ENCODE data around the gene RUNX2. TPM values are rescaled to one million over a fixed set of nuclear protein-coding genes. Genes with fewer than 3 reads are reported as not detected.

RUNX2 gene
- total RNA-seq, 2 donors from 2014 or later: 30.8 to 33.7 TPM

GRCh38 chr6:45427726-45428125 lies 99.6 kb downstream of the RUNX2 start:
- peak overlapping the region; percentile 84 for H3K27ac Mint-ChIP-seq

GRCh38 chr6:45428727-45429126 lies 100.6 kb downstream of the RUNX2 start:
- H3K4me3 Mint-ChIP-seq: peak overlapping the region; percentile 92
- H3K27ac Mint-ChIP-seq: peak overlapping the region; percentile 84
- no peaks in the 10 kb centered on the region for H3K9me3 Mint-ChIP-seq
- H3K36me3 Mint-ChIP-seq (ENCODE audit: low read depth): peaks cover 65% of the 10 kb centered on the region
- H3K27me3 Mint-ChIP-seq: no peaks in the 10 kb centered on the region
- no peak for ATAC-seq (replicated peaks)
- peaks cover 29% of the 10 kb centered on the region for H3K4me1 Mint-ChIP-seq

More at GRCh38 chr6:45427726-45428125, 99.6 kb downstream of the RUNX2 start:
- Mint-ChIP-seq H3K9me3 (no peaks in the 10 kb centered on the region), H3K4me3 (peak overlapping the region; percentile 92), H3K4me1 (peaks cover 29% of the 10 kb centered on the region), H3K27me3 (no peaks in the 10 kb centered on the region), H3K36me3 (ENCODE audit: low read depth) (peaks cover 63% of the 10 kb centered on the region)
- no peak for ATAC-seq (replicated peaks)

DNA sequence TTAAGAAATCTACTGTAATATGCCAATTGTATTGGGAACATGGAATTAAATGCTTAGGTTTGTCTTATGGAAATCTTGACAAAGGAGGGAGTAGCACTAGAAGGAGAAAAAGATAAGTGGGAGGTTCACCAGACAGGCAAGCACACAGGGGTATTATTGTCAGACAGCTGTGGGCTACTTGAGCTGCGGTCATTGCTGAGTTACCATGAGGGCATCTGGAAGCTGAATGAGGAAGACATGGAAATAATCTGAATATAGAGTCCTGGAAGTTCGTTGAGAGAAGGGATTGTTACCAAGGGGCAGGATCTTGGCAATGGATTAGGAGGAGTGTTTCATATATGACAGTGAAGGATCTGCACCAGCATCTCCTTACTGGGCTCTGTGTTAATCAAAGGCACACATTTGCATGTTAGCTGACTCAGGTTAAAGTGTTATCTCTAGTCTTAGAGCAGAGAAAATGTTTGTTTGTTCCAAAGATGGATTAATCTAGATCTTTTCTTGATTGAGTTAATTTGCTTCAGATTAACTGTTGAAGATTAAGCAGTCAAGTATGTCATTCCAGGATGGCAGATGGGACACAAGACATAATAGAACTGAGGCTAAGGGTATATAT lies 102.6 kb downstream of the RUNX2 start:
- Mint-ChIP-seq H3K4me3 (peak overlapping the region; percentile 92), H3K27me3 (no peaks in the 10 kb centered on the region), H3K36me3 (ENCODE audit: low read depth) (peaks cover 70% of the 10 kb centered on the region), H3K27ac (peak overlapping the region; percentile 91), H3K4me1 (peaks cover 39% of the 10 kb centered on the region), H3K9me3 (no peaks in the 10 kb centered on the region)
- peak; percentile 34 for ATAC-seq (replicated peaks)

DNA sequence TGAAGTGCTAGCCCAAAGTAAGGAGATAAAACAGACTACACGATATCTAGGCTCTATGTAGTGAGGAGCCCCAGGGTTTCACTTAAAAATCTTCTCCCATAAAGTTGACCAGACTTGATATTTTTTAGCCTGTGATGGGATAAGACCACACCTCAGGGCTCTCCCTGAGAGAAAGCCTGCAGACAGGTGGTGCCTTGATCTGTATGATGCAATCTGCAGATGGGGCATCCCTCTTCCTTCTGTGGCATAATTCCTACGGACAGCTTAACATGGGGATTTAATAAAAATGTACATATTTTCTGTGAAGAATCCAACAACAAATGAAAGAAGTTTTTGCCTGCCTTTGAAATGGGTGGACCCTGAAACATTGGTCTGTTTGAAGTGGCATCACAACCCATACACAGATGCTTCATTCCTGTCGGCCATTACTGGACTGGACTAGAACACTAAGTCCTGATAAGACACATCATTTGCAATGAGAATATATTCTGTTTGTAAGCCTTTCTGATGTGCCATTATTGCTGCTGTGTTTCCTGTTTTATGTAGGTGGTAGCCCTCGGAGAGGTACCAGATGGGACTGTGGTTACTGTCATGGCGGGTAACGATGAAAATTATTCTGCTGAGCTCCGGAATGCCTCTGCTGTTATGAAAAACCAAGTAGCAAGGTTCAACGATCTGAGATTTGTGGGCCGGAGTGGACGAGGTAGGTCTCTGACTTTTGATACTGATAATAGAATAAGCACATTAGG lies 103.4 kb downstream of the RUNX2 start:
- ATAC-seq (replicated peaks): peak; percentile 31
- H3K4me1 Mint-ChIP-seq: peaks cover 44% of the 10 kb centered on the region

DNA sequence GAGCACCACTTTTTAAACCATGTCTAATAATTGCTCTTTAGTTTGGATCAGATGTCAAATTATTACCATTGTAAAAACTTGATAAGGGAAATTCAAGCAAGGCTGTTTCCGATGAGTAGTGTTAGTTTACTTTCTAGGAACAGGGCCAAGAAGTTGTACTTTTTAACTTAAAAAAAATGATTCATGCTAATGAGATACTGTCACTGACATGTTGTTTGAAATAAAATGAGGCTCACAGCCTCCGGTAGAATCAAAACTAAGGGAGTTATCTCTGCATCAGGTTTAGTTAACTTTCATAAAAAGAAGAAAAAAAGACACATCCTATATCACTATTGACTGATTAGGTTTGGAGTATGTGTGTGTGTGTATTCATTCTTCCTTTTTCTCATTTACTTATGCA lies 104.8 kb downstream of the RUNX2 start:
- Mint-ChIP-seq H3K36me3 (ENCODE audit: low read depth) (peaks cover 87% of the 10 kb centered on the region), H3K4me1 (peaks cover 59% of the 10 kb centered on the region), H3K27ac (peak overlapping the region; percentile 91), H3K4me3 (peak overlapping the region; percentile 92), H3K9me3 (no peaks in the 10 kb centered on the region), H3K27me3 (no peaks in the 10 kb centered on the region)
- ATAC-seq (replicated peaks): peak; percentile 19

More for the DNA sequence above, 103.4 kb downstream of the RUNX2 start:
- Mint-ChIP-seq H3K9me3 (no peaks in the 10 kb centered on the region), H3K36me3 (ENCODE audit: low read depth) (peaks cover 77% of the 10 kb centered on the region), H3K27me3 (no peaks in the 10 kb centered on the region), H3K4me3 (peak overlapping the region; percentile 92), H3K27ac (peak overlapping the region; percentile 91)

GRCh38 chr6:45433533-45434380 lies 105.6 kb downstream of the RUNX2 start:
- no peak for ATAC-seq (replicated peaks)

DNA sequence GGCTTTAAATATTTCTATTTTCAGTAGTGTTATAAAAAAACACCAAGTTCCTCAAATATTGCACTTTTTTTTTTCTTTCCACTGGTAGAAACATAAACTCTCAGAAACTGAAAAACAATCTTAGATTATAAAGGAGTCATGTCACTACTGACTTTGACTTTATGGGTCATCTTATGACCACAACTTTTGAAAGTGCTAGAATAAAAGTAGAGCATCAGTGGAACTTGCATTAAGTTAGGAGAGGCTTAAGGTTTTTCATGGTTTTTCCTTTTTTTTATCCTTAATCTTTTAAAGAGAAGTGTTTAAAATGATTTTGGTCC lies 106.2 kb downstream of the RUNX2 start:
- Mint-ChIP-seq H3K27me3 (no peaks in the 10 kb centered on the region), H3K4me3 (peak overlapping the region; percentile 92), H3K27ac (peak overlapping the region; percentile 97), H3K36me3 (ENCODE audit: low read depth) (peaks cover 87% of the 10 kb centered on the region), H3K9me3 (no peaks in the 10 kb centered on the region), H3K4me1 (peaks cover 57% of the 10 kb centered on the region)
- peak; percentile 44 for ATAC-seq (replicated peaks)

More at GRCh38 chr6:45433533-45434380, 105.6 kb downstream of the RUNX2 start:
- Mint-ChIP-seq H3K4me1 (peaks cover 58% of the 10 kb centered on the region), H3K36me3 (ENCODE audit: low read depth) (peaks cover 87% of the 10 kb centered on the region), H3K4me3 (peak overlapping the region; percentile 92), H3K27me3 (no peaks in the 10 kb centered on the region), H3K9me3 (no peaks in the 10 kb centered on the region), H3K27ac (peak overlapping the region; percentile 97)

- Mint-ChIP-seq H3K4me3 (peak overlapping the region; percentile 92), H3K4me1 (peaks cover 60% of the 10 kb centered on the region), H3K9me3 (no peaks in the 10 kb centered on the region), H3K36me3 (ENCODE audit: low read depth) (peaks cover 98% of the 10 kb centered on the region), H3K27me3 (no peaks in the 10 kb centered on the region), H3K27ac (peak overlapping the region; percentile 97)
- ATAC-seq (replicated peaks): peak; percentile 88
Measured at GRCh38 chr6:45436544-45437438, 108.7 kb downstream of the RUNX2 start.

DNA sequence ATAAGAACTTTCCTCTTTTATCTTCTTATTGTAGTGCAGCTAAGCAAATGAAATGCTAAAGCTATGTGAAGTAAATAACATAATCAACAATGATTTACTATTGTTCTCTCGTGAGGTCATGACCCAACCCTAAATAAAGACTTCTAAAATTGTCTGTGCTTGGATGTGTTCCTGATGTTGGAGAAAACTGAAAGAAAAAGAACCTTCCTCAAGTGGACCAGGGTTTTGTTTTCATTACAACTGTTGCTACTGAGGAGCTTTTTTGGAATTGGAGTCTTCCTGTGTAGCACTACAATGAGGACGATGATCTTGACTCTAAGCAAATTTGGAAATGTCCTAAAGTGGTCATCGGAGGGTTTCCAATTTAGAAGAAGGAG lies 109.3 kb downstream of the RUNX2 start:
- Mint-ChIP-seq H3K9me3 (no peaks in the 10 kb centered on the region), H3K27ac (peak overlapping the region; percentile 97), H3K36me3 (ENCODE audit: low read depth) (peaks cover 98% of the 10 kb centered on the region), H3K4me3 (peak overlapping the region; percentile 92), H3K4me1 (peaks cover 64% of the 10 kb centered on the region), H3K27me3 (no peaks in the 10 kb centered on the region)
- no peak for ATAC-seq (replicated peaks)

GRCh38 chr6:45438151-45438550 lies 110.0 kb downstream of the RUNX2 start:
- peak overlapping the region; percentile 92 for H3K4me3 Mint-ChIP-seq
- H3K27me3 Mint-ChIP-seq: no peaks in the 10 kb centered on the region
- no peak for ATAC-seq (replicated peaks)
- peaks cover 65% of the 10 kb centered on the region for H3K4me1 Mint-ChIP-seq
- H3K36me3 Mint-ChIP-seq (ENCODE audit: low read depth): peaks cover 98% of the 10 kb centered on the region
- H3K27ac Mint-ChIP-seq: peak overlapping the region; percentile 97
- no peaks in the 10 kb centered on the region for H3K9me3 Mint-ChIP-seq

DNA sequence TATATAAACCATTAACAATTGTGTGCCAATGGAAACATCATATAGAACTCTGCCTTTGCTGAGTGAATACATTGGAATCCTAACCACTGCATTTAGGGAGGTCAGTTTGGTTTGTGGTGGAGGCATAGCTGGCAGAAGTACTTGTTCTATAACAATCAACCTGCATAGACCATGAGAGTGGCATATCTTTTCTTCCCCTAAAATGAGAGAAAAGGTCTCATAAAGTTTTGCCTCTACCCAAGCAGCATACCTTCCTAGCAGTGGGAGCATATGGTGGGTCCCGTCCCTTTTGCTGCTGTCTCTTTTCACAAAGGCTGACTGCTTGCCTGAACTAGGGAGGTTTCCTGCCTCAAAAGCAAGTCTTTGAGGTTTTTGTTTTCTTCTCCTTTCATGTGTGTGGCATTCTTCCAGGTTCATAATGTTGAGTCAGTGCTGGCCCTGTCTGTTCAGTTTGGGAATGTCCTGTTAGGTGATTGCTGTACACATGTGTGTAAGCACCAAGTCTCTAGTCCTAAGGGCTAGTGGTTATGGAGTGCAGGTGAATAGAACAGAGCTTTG lies 110.8 kb downstream of the RUNX2 start:
- no peak for ATAC-seq (replicated peaks)
- Mint-ChIP-seq H3K27me3 (no peaks in the 10 kb centered on the region), H3K4me1 (peaks cover 64% of the 10 kb centered on the region), H3K9me3 (no peaks in the 10 kb centered on the region), H3K36me3 (ENCODE audit: low read depth) (peaks cover 98% of the 10 kb centered on the region), H3K27ac (peak overlapping the region; percentile 97), H3K4me3 (peak overlapping the region; percentile 92)

GRCh38 chr6:45439459-45439858 lies 111.3 kb downstream of the RUNX2 start:
- Mint-ChIP-seq H3K27ac (peak overlapping the region; percentile 97), H3K4me1 (peaks cover 59% of the 10 kb centered on the region), H3K36me3 (ENCODE audit: low read depth) (peaks cover 98% of the 10 kb centered on the region), H3K27me3 (no peaks in the 10 kb centered on the region), H3K4me3 (peak overlapping the region; percentile 92), H3K9me3 (no peaks in the 10 kb centered on the region)
- ATAC-seq (replicated peaks): no peak

- no peaks in the 10 kb centered on the region for H3K9me3 Mint-ChIP-seq
- H3K27ac Mint-ChIP-seq: peak overlapping the region; percentile 97
- peak overlapping the region; percentile 92 for H3K4me3 Mint-ChIP-seq
- peaks cover 98% of the 10 kb centered on the region for H3K36me3 Mint-ChIP-seq (ENCODE audit: low read depth)
- no peaks in the 10 kb centered on the region for H3K27me3 Mint-ChIP-seq
- no peak for ATAC-seq (replicated peaks)
- peaks cover 59% of the 10 kb centered on the region for H3K4me1 Mint-ChIP-seq
Measured at GRCh38 chr6:45439861-45440388, 111.8 kb downstream of the RUNX2 start.
